Endothelial cell of umbilical vein (primary cell): ENCODE results near the gene EIF2B1. TPM values are rescaled to one million over a fixed set of nuclear protein-coding genes. Genes with fewer than 3 reads are reported as not detected.

Source experiments
- BruUV-seq: library from RNA; stranded (reverse); fragments of 400-500 nt; replicated peaks from 2 replicates; lab custom pipeline; 2021; lab: Mats Ljungman, UMichigan
- CTCF ChIA-PET: fragments of 300-600, 350-600 bp; sonication (Branson Sonifier 250); formaldehyde crosslinking; loops from one replicate; lab custom pipeline; 2021; ENCODE audit warnings: antibody characterized with exemption, inconsistent platforms; lab: Charles Lee
- POLR2A ChIA-PET: fragments of 300-600, 350-600 bp; sonication (Branson Sonifier 250); formaldehyde crosslinking; loops from one replicate; lab custom pipeline; 2021; ENCODE audit warnings: antibody characterized with exemption, inconsistent platforms; lab: Charles Lee
- DNase-seq: peaks from one replicate; pipeline ENCODE4 v3.0.0-alpha.2; 2011; ENCODE audit warnings: low read depth, low spot score
- FAIRE-seq: peaks from 2 replicates; lab custom pipeline; 2011; peaks lifted over from hg19 to GRCh38; lab: Jason Lieb, UNC
- H2AFZ ChIP-seq: 2 replicates; pipeline ENCODE4 v1.6.0; 2012; ENCODE audit warnings: low read depth, low read length, control low read depth, inconsistent platforms
- H3K27ac ChIP-seq: 2 replicates; pipeline ENCODE4 v1.5.1; 2011; ENCODE audit warnings: low read depth, mild to moderate bottlenecking, control low read depth, low read length, moderate library complexity; ENCODE audit not compliant: insufficient read depth
- H3K27me3 ChIP-seq, 2 experiments: 2 replicates each; pipeline versions ENCODE4 v1.6.0 to v1.6.1; 2011; ENCODE audit warnings: low read length in 2 of 2, mixed read lengths in 1 of 2; ENCODE audit not compliant: control insufficient read depth in 2 of 2, insufficient read depth in 2 of 2
- H3K36me3 ChIP-seq, 2 experiments: 2 replicates in 1 of 2; 3 replicates in 1 of 2; pipeline ENCODE4 v1.5.1; 2011; ENCODE audit warnings: low read length in 2 of 2, mild to moderate bottlenecking in 1 of 2, moderate library complexity in 1 of 2; ENCODE audit not compliant: control insufficient read depth in 2 of 2, insufficient read depth in 2 of 2; ENCODE audit errors: extremely low read depth in 1 of 2
- H3K4me1 ChIP-seq: 3 replicates; pipeline ENCODE4 v1.5.1; 2011; ENCODE audit warnings: mild to moderate bottlenecking, low read length; ENCODE audit not compliant: control insufficient read depth, insufficient read depth; ENCODE audit errors: extremely low read depth
- H3K4me2 ChIP-seq: 2 replicates; pipeline ENCODE4 v1.6.1; 2011; ENCODE audit warnings: low read length, control low read depth, mixed read lengths; ENCODE audit not compliant: insufficient read depth
- H3K4me3 ChIP-seq, 3 experiments: fragments of 200-600 bp in 1 of 3; sonication (generic), shearing (Covaris generic) in 1 of 3; replicated peaks in 1 of 3; 2 replicates each; pipeline ENCODE4 v1.5.1; 2011 to 2016; ENCODE audit warnings: control low read depth in 3 of 3, low read length in 3 of 3, mild to moderate bottlenecking in 2 of 3, inconsistent platforms in 1 of 3, low read depth in 1 of 3, moderate library complexity in 1 of 3; ENCODE audit not compliant: insufficient read depth in 1 of 3
- H3K79me2 ChIP-seq: 2 replicates; pipeline ENCODE4 v1.6.0; 2012; ENCODE audit warnings: low read length, inconsistent platforms; ENCODE audit not compliant: control insufficient read depth, insufficient read depth
- H3K9ac ChIP-seq: replicated peaks from 2 replicates; pipeline ENCODE3; 2011; ENCODE audit warnings: low read length, control low read depth; ENCODE audit not compliant: insufficient read depth; ENCODE audit errors: extremely low read depth
- H3K9me1 ChIP-seq: replicated peaks from 3 replicates; pipeline ENCODE4 v1.6.0; 2011; ENCODE audit warnings: mild to moderate bottlenecking, low read length; ENCODE audit not compliant: control insufficient read depth, insufficient read depth; ENCODE audit errors: extremely low read depth
- H3K9me3 ChIP-seq: replicated peaks from 2 replicates; pipeline ENCODE4 v1.5.1; 2012; ENCODE audit warnings: low read length, inconsistent platforms; ENCODE audit not compliant: control insufficient read depth, insufficient read depth
- H4K20me1 ChIP-seq: replicated peaks from 2 replicates; pipeline ENCODE3; 2011; ENCODE audit warnings: mild to moderate bottlenecking, low read length; ENCODE audit not compliant: control insufficient read depth, insufficient read depth; ENCODE audit errors: extremely low read depth
- CTCF ChIP-seq, 2 donors: IDR thresholded peaks; 1 replicate in 1 of 2; 2 replicates in 1 of 2; pipeline ENCODE4 v1.5.1; 2011; ENCODE audit warnings: low read length in 2 of 2, mild to moderate bottlenecking in 2 of 2, moderate library complexity in 2 of 2, control low read depth in 1 of 2, inconsistent platforms in 1 of 2, low read depth in 1 of 2; ENCODE audit not compliant: insufficient read depth in 1 of 2; ENCODE audit errors: extremely low read depth in 1 of 2
- EZH2 ChIP-seq: IDR thresholded peaks from 2 replicates; pipeline ENCODE4 v1.6.1; 2012; ENCODE audit warnings: borderline replicate concordance, low read depth, mild to moderate bottlenecking, moderate library complexity, low read length, inconsistent platforms; ENCODE audit not compliant: severe bottlenecking
- FOS ChIP-seq: IDR thresholded peaks from 2 replicates; pipeline ENCODE4 v1.6.1; 2011; ENCODE audit warnings: mild to moderate bottlenecking, low read length, moderate library complexity, borderline replicate concordance; ENCODE audit not compliant: insufficient read depth
- GATA2 ChIP-seq: IDR thresholded peaks from 2 replicates; pipeline ENCODE4 v1.7.0; 2011; ENCODE audit warnings: low read depth, mild to moderate bottlenecking, moderate library complexity, mixed read lengths, low read length; ENCODE audit not compliant: insufficient read length, insufficient read depth
- JUN ChIP-seq: IDR thresholded peaks from 2 replicates; pipeline ENCODE4 v1.6.1; 2011; ENCODE audit warnings: borderline replicate concordance, low read depth; ENCODE audit not compliant: insufficient read length, insufficient read depth
- MAX ChIP-seq: IDR thresholded peaks from 2 replicates; pipeline ENCODE4 v1.6.1; 2011; ENCODE audit not compliant: insufficient read depth, insufficient read length
- MYC ChIP-seq: IDR thresholded peaks from one replicate; pipeline ENCODE4 v1.6.1; 2011; ENCODE audit warnings: mild to moderate bottlenecking, low read depth, low read length
- POLR2A ChIP-seq: IDR thresholded peaks from 2 replicates; pipeline ENCODE4 v1.6.1; 2012; ENCODE audit warnings: low read depth, mild to moderate bottlenecking, control low read depth, low read length
- POLR2AphosphoS5 ChIP-seq: IDR thresholded peaks from 2 replicates; pipeline ENCODE4 v1.6.1; 2012; ENCODE audit warnings: low read depth, mild to moderate bottlenecking, control low read depth, low read length, moderate library complexity; ENCODE audit not compliant: insufficient read depth
- dilution Hi-C: fragments of 300-500 bp; cut with MboI; formaldehyde crosslinking; loops from one replicate; pipeline ENCODE4 v1.15.0; 2019; ENCODE audit warnings: low sequenced_read_pairs; ENCODE audit not compliant: extremely low pct_ligation_motif_present
- intact Hi-C: fragments of 100-400 bp; cut with micrococcal nuclease; formaldehyde crosslinking; loops from one replicate; pipeline ENCODE4 v1.10.0; 2022
- polyA plus RNA-seq, 4 experiments: library from polyadenylated mRNA; depleted of rRNA in 3 of 4; stranded (reverse) in 3 of 4; unstranded in 1 of 4; fragments of >200 nt; gene quantifications; 2 replicates each; pipeline versions ENCODE4 v1.2.1 to v1.2.3, GENCODE V29; 2011 to 2012; ENCODE audit warnings: missing spikeins in 1 of 4
- total RNA-seq: library from RNA; stranded (reverse); gene quantifications from 2 replicates; pipeline ENCODE4 v1.2.3, GENCODE V29; 2021

The EIF2B1 gene
- total and polyA plus RNA-seq, 2 donors (not counting 3 experiments of a cell fraction or from before 2014, with no cell fraction given), result 32.6 to 61.8 TPM

- POLR2A ChIA-PET, result no interaction called here
- Histone ChIP-seq H3K9me3 (no peaks in the 10 kb centered on the region), H3K9me1 (no peaks in the 10 kb centered on the region), H3K4me2 (no peak overlapping the region), H4K20me1 (no peaks in the 10 kb centered on the region), H3K9ac (no peak overlapping the region), H3K4me1 (peaks cover 8% of the 10 kb centered on the region), H3K36me3 (no peaks in the 10 kb centered on the region), H3K4me3 (no peak overlapping the region), H3K27ac (no peak overlapping the region), H2AFZ (no peak overlapping the region), H3K27me3 (no peaks in the 10 kb centered on the region), H3K79me2 (peaks cover 11% of the 10 kb centered on the region)
- TF ChIP-seq FOS (no peak), MAX (no peak), JUN (no peak)
- CTCF ChIA-PET, result no interaction called here
- DNase-seq (no peak), FAIRE-seq (no peak)
- intact Hi-C loops (no loop called here), dilution Hi-C loops (no loop called here)
- BruUV-seq, result no TSS peak
Observed at GRCh38 chr12:123578243-123578642, 55.2 kb downstream of the EIF2B1 start.

DNA sequence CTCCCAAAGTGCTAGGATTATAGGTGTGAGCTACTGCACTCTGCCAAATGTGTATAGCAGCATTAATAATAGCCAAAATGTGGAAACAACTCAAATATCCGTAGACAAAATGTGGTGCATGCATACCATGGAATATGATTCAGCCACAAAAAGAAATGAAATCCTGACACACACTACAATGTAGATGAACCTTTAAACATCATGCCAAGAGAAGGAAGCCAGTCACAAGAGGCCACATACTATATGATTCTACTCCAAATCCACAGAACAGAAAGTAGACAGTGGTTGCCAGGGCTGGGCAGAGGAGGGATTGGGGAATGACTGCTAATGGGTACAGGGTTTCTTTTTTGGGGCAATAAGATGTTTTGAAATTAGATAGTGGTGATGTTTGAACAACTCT, 56.9 kb downstream of the EIF2B1 start:
- H3K9ac ChIP-seq, result no peak overlapping the region
- DNase-seq (no peak), FAIRE-seq (no peak)
- no peak overlapping the region for H3K4me2 ChIP-seq
- no TSS peak for BruUV-seq
- no peak for TF ChIP-seq CTCF (IDR thresholded peaks at IDR 0.05; ENCODE audit: extremely low read depth in 1 of 2, insufficient read depth in 1 of 2, low read depth in 1 of 2, low read length in 2 of 2)
- TF ChIP-seq POLR2AphosphoS5, result no peak
- TF ChIP-seq GATA2, result no peak
- TF ChIP-seq POLR2A, result no peak
- no peak for TF ChIP-seq EZH2
- no peak for TF ChIP-seq FOS
- TF ChIP-seq MAX, result no peak
- TF ChIP-seq MYC, result no peak
- no peak for TF ChIP-seq JUN
- intact Hi-C loops, result no loop called here
- no peak overlapping the region for H3K4me3 ChIP-seq
- H3K79me2 ChIP-seq, result no peaks in the 10 kb centered on the region
- H3K9me1 ChIP-seq, result no peaks in the 10 kb centered on the region
- no peaks in the 10 kb centered on the region for H3K36me3 ChIP-seq
- ChIA-PET CTCF (no interaction called here), POLR2A (no interaction called here)
- no peak overlapping the region for H2AFZ ChIP-seq
- H3K4me1 ChIP-seq, result no peaks in the 10 kb centered on the region
- no peak overlapping the region for H3K27ac ChIP-seq
- dilution Hi-C loops, result no loop called here
- no peaks in the 10 kb centered on the region for H3K9me3 ChIP-seq
- H4K20me1 ChIP-seq, result no peaks in the 10 kb centered on the region
- H3K27me3 ChIP-seq, result peaks cover 0 to 4% of the 10 kb centered on the region in 2 experiments
